ENCODE measurements around the gene JAG1.

Gene JAG1

DNA sequence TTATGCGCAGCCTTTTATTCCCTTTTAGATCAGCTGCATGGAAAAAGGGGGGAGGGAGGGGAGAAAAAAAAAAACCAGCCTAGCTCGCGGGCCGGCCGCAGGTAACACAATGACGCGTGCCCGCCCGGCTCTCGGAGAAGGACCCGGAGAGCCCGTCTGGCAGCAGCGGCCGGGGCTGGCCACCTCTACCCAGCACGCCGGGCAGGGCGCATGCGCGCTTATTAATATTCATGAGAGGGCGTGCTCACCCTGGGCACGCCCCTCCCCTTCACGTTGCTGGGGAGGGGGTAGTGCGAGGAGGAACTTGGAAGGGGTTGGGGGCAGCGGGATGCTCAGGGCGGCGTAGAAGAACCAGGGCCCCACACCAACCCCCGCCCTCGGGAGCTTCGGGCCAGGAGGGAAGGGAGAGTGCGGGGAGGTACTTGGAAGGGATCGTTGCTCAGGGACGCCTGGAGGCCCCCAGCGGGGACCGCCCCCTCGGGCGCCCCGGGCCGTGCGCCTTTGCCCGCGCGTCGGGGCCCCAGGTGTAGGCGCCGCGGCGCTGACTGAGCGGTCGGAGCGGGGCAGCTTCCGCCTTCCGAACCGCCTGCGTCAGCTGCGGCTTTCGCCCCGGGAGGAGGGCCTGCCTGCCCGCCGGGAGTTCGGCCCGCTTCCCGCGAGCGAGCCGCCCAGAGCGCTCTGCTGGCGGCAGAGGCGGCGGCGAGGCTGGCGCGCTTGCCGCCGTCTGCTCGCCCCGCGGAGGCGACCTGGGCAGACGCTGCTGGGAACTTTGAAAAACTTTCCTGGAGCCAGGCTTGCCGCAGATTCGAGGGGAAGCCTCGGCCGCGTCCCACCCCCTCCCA is at the start of gene JAG1:
JAG1 (minus strand) TSS at position 158 of the 842 bp plus-strand sequence. CDS start 469 bp downstream, outside the sequence.
- no peak for DNase-seq (ENCODE audit: low read depth)

DNA sequence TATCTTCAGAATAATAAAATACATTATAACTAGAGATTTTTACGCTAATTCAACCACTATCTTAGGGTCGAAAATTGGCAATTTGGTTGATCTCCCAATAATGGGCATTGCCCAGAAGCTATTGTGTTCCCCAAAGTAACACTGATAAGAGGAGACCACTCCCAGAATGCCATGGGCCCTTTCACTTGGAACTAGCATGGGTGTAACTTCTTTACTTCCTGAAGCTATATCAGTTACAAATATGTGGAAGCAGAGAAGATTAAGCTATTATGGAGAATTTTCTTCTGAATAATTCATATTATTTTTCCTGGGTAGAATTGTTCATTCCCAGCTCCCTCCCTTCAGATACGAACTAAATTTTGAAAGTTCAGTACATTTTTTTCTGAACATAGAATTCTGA is 48.2 kb upstream of the JAG1 start:
- no peak for DNase-seq (ENCODE audit: low read depth)

DNA sequence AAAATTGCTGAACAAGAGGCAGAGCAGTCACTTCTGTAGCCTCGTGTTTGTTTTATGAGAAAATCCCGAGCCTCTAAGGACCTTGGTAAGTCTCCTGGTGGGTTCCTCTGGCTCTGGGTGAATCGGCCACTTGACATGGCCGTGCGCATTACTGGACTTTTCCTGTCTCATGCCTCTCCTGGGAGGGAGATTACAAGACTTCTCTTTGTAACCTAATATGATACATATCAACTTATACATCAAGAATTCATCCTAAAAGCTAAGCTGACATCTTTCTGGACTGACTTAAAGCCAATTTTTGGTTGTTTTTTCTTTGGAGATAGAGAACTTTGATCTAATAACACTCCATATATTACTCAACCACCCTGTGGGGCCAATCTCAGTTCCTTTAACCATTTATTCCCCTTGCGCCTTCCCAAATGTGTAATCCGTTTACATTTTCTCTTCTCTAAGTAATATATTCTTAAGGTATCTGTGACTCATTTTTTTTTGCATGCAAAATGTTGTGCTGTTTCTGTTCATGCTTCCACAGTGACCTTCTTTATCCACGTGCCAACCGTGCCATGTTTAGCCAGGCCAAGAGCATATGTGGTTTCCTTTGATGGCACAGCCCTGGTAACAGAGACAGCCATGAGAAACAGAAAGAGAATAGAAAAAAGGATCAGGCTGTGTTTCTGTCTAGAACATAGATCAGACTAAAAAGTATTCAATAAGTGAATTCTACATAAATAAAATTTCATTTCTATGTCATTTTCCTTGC is 47.5 kb upstream of the JAG1 start:
- no peak for DNase-seq (ENCODE audit: low read depth)

DNA sequence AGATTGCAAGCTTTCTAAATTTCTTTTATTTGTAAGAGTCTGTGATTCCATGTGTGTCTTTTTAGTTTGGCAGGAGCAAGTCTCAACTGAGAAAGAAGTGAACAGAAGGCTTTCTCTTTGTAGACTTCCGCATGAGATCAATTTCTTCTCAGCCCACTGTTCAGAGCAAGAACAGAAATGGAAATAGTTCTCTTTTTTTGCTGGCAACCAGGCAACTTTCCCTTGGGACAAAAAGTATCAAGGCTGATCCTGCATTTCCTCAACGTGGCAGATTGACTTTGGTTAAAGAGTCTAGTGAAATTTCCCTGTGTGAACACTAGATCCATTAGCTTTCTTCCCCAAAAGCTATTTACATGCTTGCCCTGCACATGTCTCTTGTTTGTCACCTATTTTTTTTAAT is 46.8 kb upstream of the JAG1 start:
- no peak for DNase-seq (ENCODE audit: low read depth)

DNA sequence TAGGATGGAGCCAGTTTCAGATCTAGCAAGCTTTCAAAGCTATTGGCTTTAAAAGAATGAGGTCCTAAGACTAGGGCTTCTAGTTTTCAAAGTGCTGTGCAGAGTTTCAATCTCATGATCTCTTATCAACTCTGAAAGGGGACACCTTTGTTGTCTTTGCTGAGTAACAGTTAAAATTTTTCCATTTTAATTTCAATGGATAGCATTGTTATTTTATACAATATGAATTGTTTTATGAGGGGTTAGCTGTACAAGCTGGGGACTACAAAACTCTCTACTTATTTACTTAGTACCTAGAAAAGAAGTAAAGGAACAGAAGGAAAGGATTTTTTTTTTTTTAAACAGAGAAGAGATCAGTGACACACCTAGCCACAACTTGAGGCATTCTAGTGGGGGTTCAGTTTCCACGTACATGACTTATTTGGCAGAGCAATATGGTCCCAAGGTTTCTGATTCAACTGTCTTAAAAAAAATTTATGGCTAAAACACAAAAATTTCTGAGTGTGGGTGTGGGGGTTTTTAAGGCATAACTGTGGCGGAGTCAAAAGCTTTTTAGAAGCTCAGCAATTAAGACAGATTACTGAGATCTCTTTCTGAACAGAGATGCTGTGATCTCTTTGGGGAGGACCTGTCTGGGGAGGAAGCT is 46.1 kb upstream of the JAG1 start:
- DNase-seq (ENCODE audit: low read depth) = no peak

DNA sequence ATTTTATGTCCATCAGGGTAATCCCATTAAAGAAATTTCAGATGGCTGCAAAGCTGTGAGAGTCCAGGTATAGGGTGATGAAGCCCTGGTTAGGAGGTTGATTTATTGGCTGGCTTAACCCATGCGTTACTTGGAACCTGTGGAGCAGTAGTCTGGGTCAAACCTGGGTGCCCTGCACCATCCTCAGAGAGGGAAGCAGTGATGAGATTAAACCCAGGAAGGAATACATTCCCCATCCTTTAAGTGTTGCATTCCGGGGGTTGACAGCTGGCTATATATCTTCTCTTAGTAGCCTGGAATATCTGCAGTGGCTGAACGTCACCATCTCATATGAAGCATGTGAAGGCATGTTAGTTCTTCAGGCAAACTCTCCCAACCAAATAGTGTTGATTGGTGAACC is 44.9 kb upstream of the JAG1 start:
- DNase-seq (ENCODE audit: low read depth) = no peak

DNA sequence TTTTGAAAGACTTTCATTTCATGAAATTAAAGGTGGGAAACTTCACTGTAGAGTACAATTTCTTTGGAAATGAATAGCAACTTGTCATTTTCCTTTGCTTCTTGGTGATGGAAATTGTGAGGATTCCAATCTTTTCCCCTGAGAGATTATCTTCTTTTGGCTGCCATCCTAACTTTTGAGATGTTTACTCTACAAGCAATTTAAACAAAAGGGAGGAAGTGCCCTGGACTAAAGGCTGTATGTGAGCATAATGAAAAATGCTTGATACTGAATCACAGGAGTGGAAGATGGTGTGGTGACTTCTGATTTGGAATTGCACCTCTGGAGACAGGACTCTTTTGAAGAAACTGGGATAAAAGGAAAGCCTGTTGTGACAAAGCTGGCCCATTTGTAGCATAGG is 43.1 kb upstream of the JAG1 start:
- DNase-seq (ENCODE audit: low read depth) = no peak

DNA sequence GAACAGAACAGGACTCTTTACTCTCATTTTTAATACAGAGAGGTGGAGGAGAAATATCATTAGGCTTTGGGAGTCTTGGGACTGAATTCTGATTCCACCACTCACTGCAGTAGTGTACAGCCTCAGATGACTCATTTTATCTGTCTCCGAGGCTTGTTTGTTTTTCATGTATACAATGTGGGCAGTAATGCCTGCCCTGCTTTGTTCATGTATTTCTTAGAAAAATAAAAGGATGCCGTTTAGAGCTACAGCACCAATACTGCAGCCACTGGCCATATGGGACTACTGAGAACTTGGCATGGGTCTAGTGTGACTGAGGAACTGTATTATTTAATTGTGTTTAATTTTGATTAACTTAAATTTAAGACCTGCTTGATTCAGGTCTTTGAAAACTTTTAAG is 41.2 kb upstream of the JAG1 start:
- no peak for DNase-seq (ENCODE audit: low read depth)

DNA sequence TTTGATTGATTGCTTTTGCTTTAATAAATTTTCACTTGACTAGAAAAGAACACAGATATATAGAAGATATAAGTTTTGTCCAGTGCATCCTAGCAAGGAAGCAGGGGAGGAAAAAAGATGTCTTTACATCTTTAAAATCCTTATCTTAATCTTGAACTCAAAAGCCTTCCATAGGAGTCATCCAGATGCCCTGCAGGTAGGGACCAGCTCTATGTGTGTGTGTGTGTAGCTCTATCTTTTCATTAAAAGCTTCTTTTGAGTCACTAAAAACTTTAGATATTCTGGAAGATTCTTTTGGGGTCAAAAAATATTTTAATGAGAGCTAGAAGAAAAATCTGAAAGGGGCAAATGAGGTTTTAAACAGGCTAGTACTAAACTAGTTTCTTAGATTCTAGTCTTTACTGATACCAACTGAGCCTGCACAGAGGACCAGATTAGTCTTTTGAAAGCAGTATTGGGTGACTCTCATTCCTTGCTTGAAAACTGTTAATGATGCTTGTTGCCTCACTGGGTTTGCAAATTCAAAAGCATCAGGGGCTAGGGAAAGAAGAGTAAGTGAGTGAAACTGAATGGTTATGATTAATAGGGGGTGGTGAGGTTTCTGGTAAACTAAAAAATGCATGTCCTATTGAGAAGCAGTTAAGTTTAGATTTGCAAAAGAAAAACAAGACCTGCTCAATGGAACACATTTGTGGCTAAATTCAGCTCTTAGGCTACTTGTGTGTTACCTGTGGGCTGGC is 40.6 kb upstream of the JAG1 start:
- DNase-seq (ENCODE audit: low read depth) = no peak

DNA sequence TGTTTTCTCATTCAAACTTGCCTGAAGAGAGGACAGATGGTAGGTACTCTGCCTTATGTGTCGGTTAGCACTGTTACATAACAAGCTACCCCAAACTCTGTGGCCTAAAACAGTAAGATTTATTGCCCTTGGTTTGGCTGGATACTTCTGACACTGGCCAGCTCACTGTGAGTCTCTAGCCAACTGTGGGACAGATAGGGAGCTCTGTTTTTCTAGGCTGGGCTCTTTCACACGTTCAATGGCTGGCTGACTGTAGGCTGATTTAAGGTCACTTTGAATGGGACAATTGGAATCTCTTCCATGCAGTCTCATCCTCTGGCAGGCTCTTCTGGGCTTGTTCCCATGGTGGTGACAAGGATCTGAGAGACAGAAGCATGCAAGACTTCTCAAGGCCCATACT is 39.4 kb upstream of the JAG1 start:
- DNase-seq (ENCODE audit: low read depth) = no peak

DNA sequence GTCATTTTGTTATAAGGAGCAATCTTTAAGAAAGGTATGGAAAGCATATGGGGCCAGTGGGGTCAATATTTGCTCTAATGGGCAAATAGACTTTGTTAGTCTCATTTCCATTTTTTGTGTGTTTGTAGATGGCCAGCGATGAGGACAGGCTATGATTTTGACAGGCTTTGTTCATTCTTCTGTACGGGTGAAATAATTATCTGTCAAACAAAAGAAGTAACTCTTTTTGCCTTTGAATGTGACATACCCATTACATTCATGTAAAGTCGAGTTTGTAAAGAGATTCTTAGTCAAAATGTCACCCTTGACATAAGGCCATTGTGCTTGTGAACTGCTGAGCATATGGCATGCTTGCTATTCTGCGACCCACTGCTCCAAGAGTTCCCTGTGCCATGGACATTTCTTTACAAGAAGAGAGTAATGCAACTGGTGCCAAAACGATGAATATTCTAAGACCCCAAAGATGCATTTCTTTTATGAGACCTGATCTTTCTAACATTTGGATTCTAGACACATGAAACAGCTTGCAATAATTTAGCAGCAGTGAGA is 38.2 kb upstream of the JAG1 start:
- no peak for DNase-seq (ENCODE audit: low read depth)

DNA sequence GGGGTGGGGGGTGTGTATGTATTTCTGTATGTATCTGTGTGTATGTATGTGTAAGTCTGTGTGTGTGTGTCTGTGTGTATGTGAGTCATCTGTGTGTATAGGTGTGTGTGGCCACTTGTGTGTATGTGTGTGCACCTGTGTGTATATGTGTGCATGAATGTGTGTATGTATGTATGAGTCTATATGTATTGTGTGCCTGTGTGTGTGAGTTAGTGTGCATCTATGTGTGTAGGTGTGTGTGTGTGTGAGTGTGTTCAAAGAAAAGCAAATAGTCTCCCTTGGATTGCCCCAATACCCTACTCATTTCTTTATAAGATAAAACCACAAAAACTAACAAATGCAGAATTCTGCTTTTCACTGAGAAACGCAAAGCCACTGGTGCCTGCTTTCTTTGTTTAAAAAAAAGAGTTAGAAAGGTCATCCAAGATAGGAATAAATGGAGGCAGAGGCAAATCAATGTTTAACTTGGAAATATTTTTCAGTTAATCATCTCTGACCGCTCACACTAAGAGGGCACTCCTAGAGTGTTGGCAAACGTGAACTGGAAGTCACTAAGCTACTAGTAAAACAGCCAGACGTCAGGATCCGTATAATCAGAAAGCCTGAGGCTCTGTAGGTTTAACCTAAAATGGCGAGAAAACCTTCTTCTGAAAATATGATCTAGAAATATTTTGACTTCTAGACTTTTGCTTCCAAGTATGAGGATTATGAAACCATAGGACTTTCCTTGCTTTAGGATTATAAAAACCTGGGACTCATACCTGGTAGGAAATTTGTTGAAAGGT is 37.4 kb upstream of the JAG1 start:
- no peak for DNase-seq (ENCODE audit: low read depth)

DNA sequence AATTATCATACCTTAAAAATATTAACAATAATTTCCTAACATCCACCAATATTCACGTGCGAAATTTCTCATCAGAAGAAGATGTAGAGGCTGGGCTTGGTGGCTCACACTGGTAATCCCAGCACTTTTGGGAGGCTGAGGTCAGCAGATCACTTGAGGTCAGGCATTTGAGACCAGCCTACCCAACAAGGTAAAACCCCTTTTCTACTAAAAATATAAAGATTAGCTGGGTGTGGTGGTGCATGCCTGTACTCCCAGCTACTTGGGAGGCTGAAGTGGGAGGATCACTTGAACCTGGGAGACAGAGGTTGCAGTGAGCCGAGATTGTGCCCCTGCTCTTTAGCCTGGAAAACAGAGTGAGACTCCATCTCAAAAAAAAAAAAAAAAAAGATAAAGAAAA is 36.1 kb upstream of the JAG1 start:
- DNase-seq (ENCODE audit: low read depth) = no peak

DNA sequence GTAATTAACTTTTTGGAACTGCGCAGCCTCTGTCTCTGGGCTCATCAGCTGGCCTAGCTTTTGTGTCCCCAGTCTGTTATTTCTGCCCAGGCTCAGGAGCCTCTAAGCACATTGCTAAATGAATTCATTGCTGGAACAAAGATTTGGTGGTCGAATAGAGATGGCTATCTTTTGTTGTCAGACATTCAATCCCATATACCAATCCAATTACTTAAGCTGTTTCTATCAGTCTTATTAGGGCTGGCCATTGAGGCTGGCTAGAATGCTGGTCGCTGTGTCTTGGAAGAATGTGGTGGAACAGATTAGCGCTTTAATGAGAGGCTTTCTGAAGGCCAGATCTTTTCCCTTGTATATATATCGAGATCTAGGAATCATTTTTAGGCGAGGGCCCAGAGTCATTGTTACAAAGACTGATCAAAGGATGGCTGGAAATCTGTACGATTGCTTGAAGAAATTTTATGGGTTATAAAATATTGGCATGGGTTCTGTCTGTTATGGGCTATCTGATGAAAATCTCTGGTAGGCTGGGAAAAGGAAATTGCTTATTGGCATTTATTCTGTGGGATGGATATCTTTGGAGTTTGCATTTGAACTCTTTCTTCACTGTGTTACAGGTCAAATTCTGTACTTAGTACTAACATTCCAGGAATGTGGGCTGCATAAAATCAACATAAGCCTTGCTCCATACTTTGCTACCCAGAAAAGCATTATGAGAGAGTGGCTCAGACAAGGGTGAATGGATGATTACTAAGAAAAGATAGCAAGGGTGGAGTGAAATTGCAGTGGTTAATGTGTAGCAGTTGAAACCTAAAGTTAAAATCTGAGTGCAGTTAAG is 34.8 kb upstream of the JAG1 start:
- DNase-seq (ENCODE audit: low read depth) = no peak

DNA sequence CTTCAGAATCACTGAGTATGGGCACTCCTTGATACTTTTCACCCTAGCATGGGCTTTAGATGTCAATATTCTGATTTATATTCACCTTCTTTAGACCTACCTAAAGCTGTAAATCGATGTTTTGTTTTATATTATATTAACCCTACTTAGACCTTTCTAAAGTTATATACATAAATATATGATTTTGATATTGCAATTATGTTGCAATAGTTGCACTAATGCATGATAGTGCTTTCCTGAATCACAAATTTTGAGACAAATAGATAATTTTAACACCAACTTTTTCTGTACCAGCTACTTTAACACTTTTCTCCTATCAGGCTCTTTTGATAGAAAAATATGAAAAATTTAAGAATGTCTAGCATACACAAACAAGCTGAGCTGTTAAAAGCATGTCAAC is 34.0 kb upstream of the JAG1 start:
- no peak for DNase-seq (ENCODE audit: low read depth)

DNA sequence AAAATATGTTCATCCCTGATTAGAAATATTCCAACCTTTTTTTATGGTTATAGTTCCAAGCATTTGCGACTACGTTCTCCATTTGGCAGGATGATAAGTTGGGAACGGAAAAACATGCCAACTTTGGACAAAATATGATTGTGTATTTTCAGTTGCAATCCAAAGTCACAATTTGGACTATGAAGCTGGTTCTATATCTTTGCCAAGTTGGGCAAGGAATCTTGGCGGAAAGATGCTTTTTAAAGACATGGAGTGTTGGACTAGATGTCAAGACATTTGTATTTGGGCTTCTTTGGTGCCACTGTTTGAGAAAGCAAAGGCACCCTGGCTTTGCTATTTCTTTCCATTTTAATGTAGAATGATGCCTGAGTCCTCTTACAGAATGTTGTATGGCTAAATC is 33.3 kb upstream of the JAG1 start:
- DNase-seq (ENCODE audit: low read depth) = no peak

DNA sequence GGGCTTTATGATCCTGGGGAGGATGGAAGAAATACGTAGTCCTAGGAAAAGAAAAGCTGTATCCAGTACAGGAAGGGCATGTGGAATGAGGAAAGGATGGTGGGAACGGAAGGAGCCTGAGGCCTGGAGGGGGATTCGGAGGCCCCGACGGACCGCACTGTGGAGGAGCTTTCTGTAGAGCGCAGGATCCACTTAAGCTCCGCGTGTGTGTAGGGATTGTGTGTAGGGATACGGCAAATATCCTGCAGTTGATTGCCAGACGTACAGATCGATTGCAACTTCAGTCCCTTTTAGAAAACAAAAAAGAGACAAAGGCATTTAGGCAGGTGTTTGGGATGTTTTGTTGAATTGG is 32.6 kb upstream of the JAG1 start:
- DNase-seq (ENCODE audit: low read depth) = no peak

DNA sequence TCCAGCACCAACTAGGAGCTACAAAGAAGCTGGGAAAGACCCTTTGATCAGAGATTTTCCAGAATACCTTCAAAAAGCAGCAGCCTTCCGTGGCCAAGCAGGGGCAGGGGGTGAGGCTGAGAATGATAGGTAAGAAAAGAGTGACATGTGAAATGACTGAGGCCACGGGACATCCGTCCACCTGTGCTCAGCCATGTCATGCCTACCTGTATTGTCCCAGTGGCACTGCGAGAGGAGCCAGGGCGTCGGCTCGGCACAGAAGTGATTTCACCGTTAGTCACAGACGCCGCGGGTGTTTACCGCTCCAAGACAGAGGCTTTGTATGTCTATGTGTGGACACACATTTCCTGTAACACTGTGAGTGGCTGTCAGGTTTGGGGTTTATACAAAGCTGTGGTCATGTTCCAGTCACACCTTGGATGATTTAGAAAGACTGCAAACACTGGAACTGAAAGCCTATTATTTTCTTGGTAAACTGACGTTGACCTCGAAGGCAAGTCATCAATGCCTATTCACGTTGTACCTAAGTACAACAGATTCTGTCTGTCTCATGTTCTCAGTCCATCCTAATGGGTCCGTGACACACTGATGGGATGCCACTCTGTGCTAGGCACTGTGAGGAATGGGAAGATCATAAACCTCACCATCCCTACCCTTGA is 32.1 kb upstream of the JAG1 start:
- no peak for DNase-seq (ENCODE audit: low read depth)

DNA sequence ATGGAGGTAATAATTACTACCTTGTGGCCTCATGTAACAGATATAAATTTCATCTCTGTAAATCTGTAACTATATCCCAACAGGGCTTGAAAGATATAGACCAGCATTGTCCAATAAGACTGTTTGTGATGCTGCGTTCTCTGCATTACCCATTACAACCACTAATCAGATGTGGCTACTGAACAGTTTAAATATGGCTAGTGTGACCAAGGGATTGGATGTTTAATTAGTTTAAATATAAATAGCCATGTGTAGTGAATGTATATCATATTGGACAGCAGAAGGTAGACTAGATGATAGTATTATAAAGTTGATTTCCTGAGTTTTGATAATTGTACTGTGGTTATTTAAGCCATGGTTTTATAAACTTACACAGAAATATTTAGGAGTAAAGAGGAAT is 27.8 kb upstream of the JAG1 start:
- DNase-seq (ENCODE audit: low read depth) = no peak

DNA sequence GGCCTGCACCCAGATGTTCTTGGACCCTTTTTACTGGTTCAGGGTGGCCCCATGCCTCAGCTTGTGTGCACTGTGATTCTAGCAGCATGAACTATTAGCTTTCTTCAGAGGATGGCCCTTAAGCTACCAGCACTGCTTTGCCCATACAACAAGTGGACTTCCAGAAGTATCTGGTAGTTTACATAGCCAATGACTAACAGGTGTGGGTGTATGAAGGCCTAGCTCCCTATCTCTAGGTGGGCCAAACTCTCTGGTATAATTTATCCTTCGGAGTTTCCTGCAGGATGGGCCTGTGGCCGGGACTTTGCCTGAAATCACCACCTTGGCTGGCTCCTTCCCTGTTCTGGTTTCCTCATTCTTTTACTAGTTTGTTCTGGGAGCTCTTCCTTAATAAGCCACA is 26.1 kb upstream of the JAG1 start:
- DNase-seq (ENCODE audit: low read depth) = no peak

Data from activated T-helper 9 cell treated with anti-CD3 and anti-CD28 coated beads, Interleukin-2, amount 50 U/mL, for 16 hours (primary cell).